Ovary (tissue), 9 donors: Measurements from ENCODE around the gene OSBPL2. TPM values are rescaled to one million over a fixed set of nuclear protein-coding genes. Genes with fewer than 3 reads are reported as not detected.

ENCODE experiments used
- DNase-seq, 5 donors: peaks; one replicate each; pipeline ENCODE4 v3.0.0-alpha.2; 2019 to 2020
- H3K27ac ChIP-seq, 2 donors: fragments of 200-600 bp; one replicate each; pipeline versions ENCODE4 v1.5.1 to v1.8.0; 2019 to 2022
- H3K27me3 ChIP-seq: fragments of 200-600 bp; one replicate; pipeline ENCODE4 v1.8.0; 2022
- H3K36me3 ChIP-seq: fragments of 200-600 bp; sonication (generic); one replicate; pipeline ENCODE4 v1.5.1; 2019
- H3K4me1 ChIP-seq: one replicate; pipeline ENCODE4 v1.8.1; 2013; ENCODE audit warnings: mild to moderate bottlenecking, moderate library complexity; ENCODE audit not compliant: insufficient read depth
- H3K4me3 ChIP-seq: fragments of 200-600 bp; sonication (generic); one replicate; pipeline ENCODE4 v1.5.1; 2017
- H3K9me3 ChIP-seq, 2 donors: fragments of 200-600 bp in 1 of 2; sonication (generic) in 1 of 2; one replicate each; pipeline versions ENCODE4 v1.5.1 to v1.8.1; 2013 to 2019; ENCODE audit warnings: mild to moderate bottlenecking in 1 of 2, moderate library complexity in 1 of 2
- EP300 ChIP-seq: sonication (generic); formaldehyde crosslinking; IDR thresholded peaks from one replicate; pipeline ENCODE4 v1.6.1; 2017; ENCODE audit warnings: antibody characterized with exemption
- POLR2A ChIP-seq: fragments of 450-650 bp; IDR thresholded peaks from one replicate; pipeline ENCODE4 v1.6.1; 2017; ENCODE audit warnings: antibody characterized with exemption, mild to moderate bottlenecking, moderate library complexity
- WGBS, 3 donors: extraction: QIAGEN DNeasy Blood & Tissue Kit in 1 of 3; methylation state at CpG; one replicate each; pipeline versions ENCODE4 v1.1.5 to v1.1.7; 2013 to 2017; 5-methylcytosine and 5-hydroxymethylcytosine counted together
- intact Hi-C, 4 donors: fragments of 100-400 bp; cut with DNase I; formaldehyde crosslinking; loops; one replicate each; pipeline versions ENCODE4 v1.11.0 to v1.15.1; 2022 to 2023
- polyA plus RNA-seq, 2 donors: library from polyadenylated mRNA; stranded (reverse); fragments of 200-250 nt in 1 of 2; fragments of 350-450 nt in 1 of 2; fragmentation: Illumina TruSeq in 1 of 2; extraction: RNeasy Lipid Tissue Mini Kit (QIAGEN cat#74804) in 1 of 2; gene quantifications; one replicate each; pipeline ENCODE4 v1.2.3, GENCODE V29; 2013 to 2014
- total RNA-seq, 7 donors: library from RNA; depleted of rRNA in 2 of 7; stranded (reverse); fragments of >200 nt in 2 of 7; fragmentation: NEBNext Ultra II Directional in 3 of 7; extraction: Animal tissue kit (Norgen Biotek cat#: 25700) in 3 of 7; gene quantifications; one replicate each; pipeline versions ENCODE4 v1.1.0 to v1.2.4, GENCODE V29; 2016 to 2023
- TF ChIP-seq, protein P1 (sequence below), 3 donors: fragments of 450-650 bp in 2 of 3; fragments of 200-600 bp in 1 of 3; IDR thresholded peaks; one replicate each; pipeline versions ENCODE4 v1.5.1 to v1.8.0; 2016 to 2022; ENCODE audit warnings: antibody characterized with exemption in 3 of 3, mild to moderate bottlenecking in 1 of 3
- donor health status: DM: no; HTN: no; CAD: no; lungs with moderate emphysema.
- donor health status: DM: no; HTN: no; CAD: no.
- donor health status: Bipolar disorder and iron deficiency.
- donor health status: DM: yes; HTN: yes; CAD: no.
- donor health status: DM: no; HTN: no; CAD: no.
- donor health status: DM: yes; HTN: yes; CAD: no.

OSBPL2 gene
- total and polyA plus RNA-seq, 9 donors: 14.2 to 42.2 (median 34.4) TPM

DNA sequence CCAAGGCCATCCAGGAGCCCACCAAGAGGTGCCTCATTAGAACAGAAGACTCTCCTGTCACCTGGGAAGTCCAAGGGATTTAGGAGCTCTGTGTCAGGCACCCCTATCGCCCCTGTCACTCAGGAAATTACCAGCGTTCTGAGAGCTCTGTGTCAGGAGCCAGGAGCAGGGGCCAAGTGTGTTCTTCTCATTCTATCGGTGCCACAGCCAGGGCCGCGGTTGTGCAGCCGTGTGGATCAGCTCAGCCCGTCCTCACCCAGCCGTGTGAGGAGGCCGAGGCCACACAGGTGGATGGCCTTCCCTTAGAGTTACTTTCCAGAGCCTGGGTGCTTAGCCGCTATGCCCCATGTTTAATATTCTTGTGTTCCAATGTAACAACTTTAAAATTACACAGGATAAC, 45.7 kb upstream of the OSBPL2 start:
- peak in 1 of 5 donors; percentile 19 for DNase-seq
- no peak overlapping the region for H3K4me3 ChIP-seq
- no peak overlapping the region for H3K27ac ChIP-seq
- no peaks in the 10 kb centered on the region for H3K9me3 ChIP-seq
- TF ChIP-seq POLR2A (no peak), EP300 (no peak)
- TF ChIP-seq, protein P1, sequence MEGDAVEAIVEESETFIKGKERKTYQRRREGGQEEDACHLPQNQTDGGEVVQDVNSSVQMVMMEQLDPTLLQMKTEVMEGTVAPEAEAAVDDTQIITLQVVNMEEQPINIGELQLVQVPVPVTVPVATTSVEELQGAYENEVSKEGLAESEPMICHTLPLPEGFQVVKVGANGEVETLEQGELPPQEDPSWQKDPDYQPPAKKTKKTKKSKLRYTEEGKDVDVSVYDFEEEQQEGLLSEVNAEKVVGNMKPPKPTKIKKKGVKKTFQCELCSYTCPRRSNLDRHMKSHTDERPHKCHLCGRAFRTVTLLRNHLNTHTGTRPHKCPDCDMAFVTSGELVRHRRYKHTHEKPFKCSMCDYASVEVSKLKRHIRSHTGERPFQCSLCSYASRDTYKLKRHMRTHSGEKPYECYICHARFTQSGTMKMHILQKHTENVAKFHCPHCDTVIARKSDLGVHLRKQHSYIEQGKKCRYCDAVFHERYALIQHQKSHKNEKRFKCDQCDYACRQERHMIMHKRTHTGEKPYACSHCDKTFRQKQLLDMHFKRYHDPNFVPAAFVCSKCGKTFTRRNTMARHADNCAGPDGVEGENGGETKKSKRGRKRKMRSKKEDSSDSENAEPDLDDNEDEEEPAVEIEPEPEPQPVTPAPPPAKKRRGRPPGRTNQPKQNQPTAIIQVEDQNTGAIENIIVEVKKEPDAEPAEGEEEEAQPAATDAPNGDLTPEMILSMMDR (IDR thresholded peaks at IDR 0.05): no peak
- no peaks in the 10 kb centered on the region for H3K27me3 ChIP-seq
- WGBS, 3 donors: 73 to 83% (median 79%) methylated on average over 10 of the region's 10 CpGs
- no peaks in the 10 kb centered on the region for H3K4me1 ChIP-seq
- intact Hi-C loops: no loop called here
- no peaks in the 10 kb centered on the region for H3K36me3 ChIP-seq

DNA sequence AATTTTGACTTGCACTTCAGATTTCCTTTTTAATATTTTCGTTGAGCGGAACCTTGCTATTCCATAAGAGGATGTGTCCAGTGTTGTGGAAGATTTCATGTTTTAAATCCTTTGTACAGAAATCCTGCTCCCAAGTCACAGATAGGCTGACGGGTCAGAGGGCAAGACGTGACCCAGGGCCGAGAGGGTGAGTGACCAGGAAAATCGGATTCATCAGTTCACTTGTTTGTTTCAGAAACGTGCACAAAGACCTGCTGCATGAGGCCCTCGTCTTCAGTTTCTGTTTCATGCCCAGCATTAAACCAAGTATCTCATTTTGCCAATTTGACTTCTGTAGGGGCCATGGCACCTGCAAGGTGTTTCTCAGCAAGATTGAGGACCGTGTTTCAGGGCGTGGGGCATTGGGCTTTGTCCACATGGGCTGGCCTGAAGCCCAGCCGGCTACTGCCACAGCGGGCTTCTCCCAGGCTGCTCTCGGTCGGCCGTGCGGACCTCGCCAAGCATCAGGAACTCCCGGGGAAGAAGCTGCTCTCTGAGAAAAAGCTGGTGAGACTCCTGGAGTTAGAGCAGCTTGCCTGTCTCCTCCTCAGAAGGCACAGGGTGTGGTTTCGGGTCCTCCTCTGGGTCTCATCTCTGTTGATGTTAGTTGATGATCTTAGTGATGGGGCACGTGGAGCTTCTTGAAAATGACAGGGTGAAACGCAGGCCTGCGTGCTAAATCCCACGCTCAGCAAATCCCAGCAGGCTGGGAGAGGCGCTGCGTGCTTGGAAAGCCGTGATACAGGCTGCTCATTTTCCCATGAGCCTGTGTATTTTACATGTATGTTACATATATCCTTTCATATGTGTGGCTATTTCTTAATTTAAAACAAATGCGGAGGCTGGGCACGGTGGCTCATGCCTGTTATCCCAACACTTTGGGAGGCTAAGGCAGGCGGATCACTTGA, 45.0 kb upstream of the OSBPL2 start:
- intact Hi-C loops: no loop called here

DNA sequence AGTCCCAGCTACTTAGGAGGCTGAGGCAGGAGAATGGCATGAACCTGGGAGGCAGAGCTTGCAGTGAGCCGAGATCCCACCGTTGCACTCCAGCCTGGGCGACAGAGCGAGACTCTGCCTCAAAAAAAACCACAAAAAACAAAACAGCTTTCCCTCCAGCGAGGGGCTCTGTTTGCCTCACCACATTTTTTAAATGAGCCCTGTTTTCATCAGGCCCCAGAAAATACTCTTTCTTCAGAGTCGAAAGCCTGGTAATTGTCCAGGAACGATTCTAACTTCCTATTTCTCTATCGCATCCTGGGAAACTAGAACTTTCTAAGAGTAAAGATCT, 43.3 kb upstream of the OSBPL2 start:
- DNase-seq: peak in 1 of 5 donors; percentile 11
- Histone ChIP-seq H3K9me3 (no peaks in the 10 kb centered on the region), H3K27ac (no peak overlapping the region), H3K4me1 (no peaks in the 10 kb centered on the region), H3K36me3 (no peaks in the 10 kb centered on the region), H3K4me3 (no peak overlapping the region), H3K27me3 (no peaks in the 10 kb centered on the region)
- WGBS, 3 donors: 71 to 77% (median 72%) methylated on average over 8 of the region's 8 CpGs
- TF ChIP-seq EP300 (no peak), POLR2A (no peak)
- TF ChIP-seq, protein P1 (IDR thresholded peaks at IDR 0.05): no peak
- intact Hi-C loops: no loop called here

More for the DNA sequence above, 45.0 kb upstream of the OSBPL2 start:
- Histone ChIP-seq H3K27me3 (no peaks in the 10 kb centered on the region), H3K27ac (no peak overlapping the region), H3K36me3 (no peaks in the 10 kb centered on the region), H3K4me3 (no peak overlapping the region), H3K9me3 (no peaks in the 10 kb centered on the region), H3K4me1 (no peaks in the 10 kb centered on the region)
- DNase-seq: peak in 1 of 5 donors; percentile 27
- TF ChIP-seq EP300: no peak
- TF ChIP-seq, protein P1 (IDR thresholded peaks at IDR 0.05): no peak
- no peak for TF ChIP-seq POLR2A
- WGBS, 3 donors: 84 to 86% (median 85%) methylated on average over 29 of the region's 29 CpGs

DNA sequence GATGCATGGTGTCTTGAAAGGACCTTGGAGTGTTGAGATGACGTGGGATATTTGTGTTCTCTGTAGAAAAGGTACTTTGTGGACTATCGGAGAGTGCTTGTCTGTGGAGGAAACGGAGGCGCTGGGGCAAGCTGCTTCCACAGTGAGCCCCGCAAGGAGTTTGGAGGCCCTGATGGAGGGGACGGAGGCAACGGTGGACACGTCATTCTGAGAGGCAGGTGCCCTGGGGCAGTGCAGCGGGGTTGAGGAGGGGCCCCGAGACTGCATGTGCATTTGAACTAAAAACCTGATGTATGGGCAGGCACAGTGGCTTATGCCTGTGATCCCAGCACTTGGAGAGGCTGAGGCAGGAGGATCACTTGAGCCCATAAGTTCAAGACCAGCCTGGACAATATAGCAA, 42.6 kb upstream of the OSBPL2 start:
- Histone ChIP-seq H3K27ac (no peak overlapping the region), H3K4me1 (no peaks in the 10 kb centered on the region), H3K27me3 (no peaks in the 10 kb centered on the region), H3K9me3 (no peaks in the 10 kb centered on the region), H3K36me3 (no peaks in the 10 kb centered on the region), H3K4me3 (no peak overlapping the region)
- DNase-seq: peak in 1 of 5 donors; percentile 19
- intact Hi-C loops: no loop called here
- no peak for TF ChIP-seq POLR2A
- TF ChIP-seq, protein P1 (IDR thresholded peaks at IDR 0.05): no peak
- no peak for TF ChIP-seq EP300
- WGBS, 3 donors: 93 to 94% (median 93%) methylated on average over 10 of the region's 10 CpGs
